IMR-90 (cell line): Measurements from ENCODE around the gene ETV6. TPM values are rescaled to one million over a fixed set of nuclear protein-coding genes. Genes with fewer than 3 reads are reported as not detected.

Source experiments
- ATAC-seq: fragments of 200-7000 bp; cut with Tn5 transposase; 2 replicates; pipeline ENCODE4 v1.9.1; 2020; ENCODE audit warnings: low read depth, mild to moderate bottlenecking, moderate library complexity
- BruUV-seq: library from RNA; stranded (reverse); fragments of 400-500 nt; replicated peaks from 2 replicates; lab custom pipeline; 2021; lab: Mats Ljungman, UMichigan
- CTCF ChIA-PET: fragments of 300-600 bp; formaldehyde crosslinking; extraction: SDS; loops from one replicate; lab custom pipeline; 2021; ENCODE audit warnings: antibody characterized with exemption; lab: Yijun Ruan, JAX
- POLR2A ChIA-PET: fragments of 300-600 bp; sonication (Branson Sonifier 250); formaldehyde crosslinking; loops from one replicate; lab custom pipeline; 2022; ENCODE audit warnings: antibody characterized with exemption; ENCODE audit not compliant: unreplicated experiment; lab: Charles Lee
- DNase-seq: peaks from one replicate; pipeline ENCODE4 v3.0.0; 2013
- H2AFZ ChIP-seq: replicated peaks from 2 replicates; pipeline ENCODE3; 2013; ENCODE audit warnings: low read length, mild to moderate bottlenecking; ENCODE audit not compliant: poor library complexity
- H2AK5ac ChIP-seq: 2 replicates; pipeline ENCODE4 v1.6.1; 2013; ENCODE audit warnings: low read depth, low read length, inconsistent platforms
- H2AK9ac ChIP-seq: replicated peaks from 2 replicates; pipeline ENCODE3; 2013; ENCODE audit warnings: mild to moderate bottlenecking, low read depth, low read length, moderate library complexity; ENCODE audit not compliant: poor library complexity
- H2BK120ac ChIP-seq: 2 replicates; pipeline ENCODE4 v1.6.1; 2013; ENCODE audit warnings: low read depth, low read length, inconsistent platforms
- H2BK15ac ChIP-seq: 3 replicates; pipeline ENCODE4 v1.6.1; 2013; ENCODE audit warnings: low read depth, low read length, inconsistent platforms
- H2BK20ac ChIP-seq: 2 replicates; pipeline ENCODE4 v1.6.1; 2013; ENCODE audit warnings: low read depth, mild to moderate bottlenecking, inconsistent platforms, low read length, moderate library complexity
- H2BK5ac ChIP-seq: 2 replicates; pipeline ENCODE4 v1.6.1; 2013; ENCODE audit warnings: mild to moderate bottlenecking, low read depth, low read length, inconsistent platforms; ENCODE audit not compliant: poor library complexity, severe bottlenecking
- H3K14ac ChIP-seq: replicated peaks from 2 replicates; pipeline ENCODE4 v1.6.1; 2013; ENCODE audit warnings: low read depth, low read length, inconsistent platforms
- H3K18ac ChIP-seq: 2 replicates; pipeline ENCODE4 v1.6.1; 2013; ENCODE audit warnings: low read depth, low read length, control low read depth
- H3K23ac ChIP-seq: 2 replicates; pipeline ENCODE4 v1.6.1; 2013; ENCODE audit warnings: low read depth, low read length, inconsistent platforms
- H3K27ac ChIP-seq: 2 replicates; pipeline ENCODE4 v1.5.1; 2013; ENCODE audit warnings: mild to moderate bottlenecking, control low read depth, low read length; ENCODE audit not compliant: insufficient read depth
- H3K27me3 ChIP-seq: 2 replicates; pipeline ENCODE4 v1.6.1; 2013; ENCODE audit warnings: low read length; ENCODE audit not compliant: control insufficient read depth, insufficient read depth
- H3K36me3 ChIP-seq: 2 replicates; pipeline ENCODE4 v1.6.1; 2013; ENCODE audit warnings: low read length, mixed read lengths; ENCODE audit not compliant: control insufficient read depth, insufficient read depth
- H3K4ac ChIP-seq: 2 replicates; pipeline ENCODE4 v1.6.1; 2013; ENCODE audit warnings: low read depth, low read length, inconsistent platforms
- H3K4me1 ChIP-seq: 2 replicates; pipeline ENCODE4 v1.6.1; 2013; ENCODE audit warnings: low read length, mixed read lengths; ENCODE audit not compliant: control insufficient read depth, insufficient read depth
- H3K4me2 ChIP-seq: 2 replicates; pipeline ENCODE4 v1.6.1; 2013; ENCODE audit warnings: low read depth, mild to moderate bottlenecking, control low read depth, low read length, moderate library complexity
- H3K4me3 ChIP-seq: 2 replicates; pipeline ENCODE4 v1.5.1; 2013; ENCODE audit warnings: low read depth, mild to moderate bottlenecking, control low read depth, low read length, moderate library complexity; ENCODE audit not compliant: insufficient read depth
- H3K56ac ChIP-seq: 2 replicates; pipeline ENCODE4 v1.6.1; 2013; ENCODE audit warnings: low read length, inconsistent platforms; ENCODE audit not compliant: insufficient read depth; ENCODE audit errors: extremely low read depth
- H3K79me1 ChIP-seq, 2 experiments: 2 replicates each; pipeline ENCODE4 v1.6.1; 2013; ENCODE audit warnings: low read length in 2 of 2, inconsistent platforms in 1 of 2, low read depth in 1 of 2
- H3K9ac ChIP-seq: 2 replicates; pipeline ENCODE4 v1.6.1; 2013; ENCODE audit warnings: low read depth, low read length, control low read depth
- H3K9me1 ChIP-seq: 2 replicates; pipeline ENCODE4 v1.6.1; 2013; ENCODE audit warnings: low read length, inconsistent platforms; ENCODE audit not compliant: insufficient read depth
- H3K9me3 ChIP-seq: 2 replicates; pipeline ENCODE4 v1.6.1; 2013; ENCODE audit warnings: low read length; ENCODE audit not compliant: control insufficient read depth, insufficient read depth
- H4K20me1 ChIP-seq: 2 replicates; pipeline ENCODE4 v1.6.1; 2013; ENCODE audit warnings: low read length, inconsistent platforms; ENCODE audit not compliant: insufficient read depth
- H4K5ac ChIP-seq: 2 replicates; pipeline ENCODE4 v1.6.1; 2013; ENCODE audit warnings: mild to moderate bottlenecking, low read depth, low read length, control low read depth
- H4K8ac ChIP-seq, 2 experiments: 2 replicates each; pipeline ENCODE4 v1.6.1; 2013; ENCODE audit warnings: low read depth in 2 of 2, low read length in 2 of 2, control low read depth in 1 of 2, inconsistent platforms in 1 of 2
- H4K91ac ChIP-seq: 2 replicates; pipeline ENCODE4 v1.6.1; 2013; ENCODE audit warnings: low read depth, low read length, inconsistent platforms; ENCODE audit not compliant: insufficient read depth
- CHD1 ChIP-seq: IDR thresholded peaks from 2 replicates; pipeline ENCODE4 v1.6.1; 2012; ENCODE audit warnings: low read depth, low read length, improper control_type of control experiment
- MAFK ChIP-seq: IDR thresholded peaks from 2 replicates; pipeline ENCODE4 v1.6.1; 2012; ENCODE audit warnings: low read depth, low read length, improper control_type of control experiment
- RFX5 ChIP-seq: IDR thresholded peaks from 2 replicates; pipeline ENCODE4 v1.8.0; 2012; ENCODE audit warnings: low read depth, mild to moderate bottlenecking, low read length, moderate library complexity
- SMC3 ChIP-seq: fragments of 150-350 bp; IDR thresholded peaks from 2 replicates; pipeline ENCODE4 v1.6.1; 2016; ENCODE audit warnings: low read depth, mild to moderate bottlenecking, antibody characterized with exemption, low read length, moderate library complexity
- WGBS, 2 experiments: methylation state at CpG; one replicate each; pipeline versions ENCODE4 v1.1.5 to v1.1.7; 2013; ENCODE audit warnings: missing lambda C conversion rate in 2 of 2; ENCODE audit not compliant: insufficient read length in 1 of 2; ENCODE audit errors: extremely low coverage in 2 of 2; 5-methylcytosine and 5-hydroxymethylcytosine counted together
- dilution Hi-C: fragments of 300-500 bp; cut with HindIII; formaldehyde crosslinking; loops from one replicate; pipeline ENCODE4 v1.14.3; 2018; ENCODE audit warnings: low sequenced_read_pairs; ENCODE audit not compliant: unreplicated experiment
- in situ Hi-C: fragments of 300-500 bp; cut with MboI; formaldehyde crosslinking; loops from 3 replicates; pipeline ENCODE4 v1.14.3; 2019; ENCODE audit warnings: low sequenced_read_pairs, inconsistent platforms, mixed read lengths
- intact Hi-C: fragments of 100-400 bp; cut with micrococcal nuclease; formaldehyde crosslinking; loops from 2 replicates; pipeline ENCODE4 v1.10.0; 2022
- polyA plus RNA-seq, 3 experiments: library from polyadenylated mRNA; depleted of rRNA; stranded (reverse); fragments of >200 nt; gene quantifications; 2 replicates each; pipeline ENCODE4 v1.2.3, GENCODE V29; 2012; ENCODE audit warnings: low replicate concordance in 1 of 3
- total RNA-seq: library from RNA; depleted of rRNA; stranded (reverse); fragments of >200 nt; gene quantifications from 2 replicates; pipeline ENCODE4 v1.2.3, GENCODE V29; 2012
- TF ChIP-seq, protein P1 (sequence below): fragments of 150-350 bp; IDR thresholded peaks from 2 replicates; pipeline ENCODE4 v1.6.1; 2017; ENCODE audit warnings: mild to moderate bottlenecking, antibody characterized with exemption, low read length, low read depth
- TF ChIP-seq, protein P2 (sequence below): fragments of 150-350 bp; IDR thresholded peaks from 2 replicates; pipeline ENCODE4 v1.6.1; 2016; ENCODE audit warnings: low read depth, mild to moderate bottlenecking, low read length, moderate library complexity, borderline replicate concordance

The ETV6 gene
- total and polyA plus RNA-seq, 2 of the 4 experiments (the other 2 are of a cell fraction), result 8.4 to 9.9 TPM

DNA sequence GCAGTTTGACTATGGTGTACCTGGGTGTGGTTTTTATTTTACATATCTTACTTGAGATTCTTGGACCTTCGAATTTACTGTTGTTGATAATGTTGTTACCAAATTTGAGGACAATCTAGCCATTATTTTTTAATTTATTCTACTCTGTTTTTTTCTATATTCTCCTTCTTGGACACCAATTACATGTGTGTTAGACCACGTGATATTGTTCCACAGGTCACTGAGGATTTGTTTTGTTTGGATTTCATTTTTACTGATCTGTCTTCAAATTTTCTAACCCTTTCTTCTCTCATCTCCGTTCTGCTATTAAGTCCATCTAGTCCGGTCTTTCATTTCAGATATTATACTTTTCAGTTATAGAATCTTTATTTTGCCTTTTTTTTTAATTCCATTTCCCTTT lies 216.3 kb downstream of the ETV6 start:
- H2AFZ ChIP-seq, result no peak overlapping the region
- H3K79me1 ChIP-seq, result peaks cover 24 to 35% of the 10 kb centered on the region in 2 experiments
- no peak overlapping the region for H2BK5ac ChIP-seq
- no peak overlapping the region for H4K91ac ChIP-seq
- no peak overlapping the region for H3K9ac ChIP-seq
- no peak overlapping the region for H2BK15ac ChIP-seq
- no peak overlapping the region for H3K4me3 ChIP-seq
- intact Hi-C loops (no loop called here), in situ Hi-C loops (no loop called here), dilution Hi-C loops (no loop called here)
- peaks cover 28% of the 10 kb centered on the region for H3K36me3 ChIP-seq
- H3K4ac ChIP-seq, result no peak overlapping the region
- DNase-seq, result no peak
- H2AK5ac ChIP-seq, result no peak overlapping the region
- BruUV-seq, result no TSS peak
- no peaks in the 10 kb centered on the region for H3K27me3 ChIP-seq
- no peak for ATAC-seq
- H2AK9ac ChIP-seq, result no peak overlapping the region
- no peak overlapping the region for H3K4me2 ChIP-seq
- no peak overlapping the region for H4K8ac ChIP-seq
- no peak overlapping the region for H3K23ac ChIP-seq
- H3K27ac ChIP-seq, result no peak overlapping the region
- no peak overlapping the region for H3K56ac ChIP-seq
- no peak overlapping the region for H3K18ac ChIP-seq
- H4K5ac ChIP-seq, result no peak overlapping the region
- peaks cover 3% of the 10 kb centered on the region; the same call in 1 of the 2 replicates for H3K4me1 ChIP-seq
- CTCF ChIA-PET, result no interaction called here
- peaks cover 3% of the 10 kb centered on the region; the same call in 1 of the 2 replicates for H3K9me3 ChIP-seq
- peaks cover 13% of the 10 kb centered on the region for H3K9me1 ChIP-seq
- POLR2A ChIA-PET, result no interaction called here
- H2BK20ac ChIP-seq, result no peak overlapping the region
- TF ChIP-seq MAFK, result no peak
- no peak for TF ChIP-seq SMC3
- TF ChIP-seq, protein P1, sequence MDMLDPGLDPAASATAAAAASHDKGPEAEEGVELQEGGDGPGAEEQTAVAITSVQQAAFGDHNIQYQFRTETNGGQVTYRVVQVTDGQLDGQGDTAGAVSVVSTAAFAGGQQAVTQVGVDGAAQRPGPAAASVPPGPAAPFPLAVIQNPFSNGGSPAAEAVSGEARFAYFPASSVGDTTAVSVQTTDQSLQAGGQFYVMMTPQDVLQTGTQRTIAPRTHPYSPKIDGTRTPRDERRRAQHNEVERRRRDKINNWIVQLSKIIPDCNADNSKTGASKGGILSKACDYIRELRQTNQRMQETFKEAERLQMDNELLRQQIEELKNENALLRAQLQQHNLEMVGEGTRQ, result no peak
- no peak for TF ChIP-seq CHD1
- TF ChIP-seq RFX5, result no peak
- TF ChIP-seq, protein P2, sequence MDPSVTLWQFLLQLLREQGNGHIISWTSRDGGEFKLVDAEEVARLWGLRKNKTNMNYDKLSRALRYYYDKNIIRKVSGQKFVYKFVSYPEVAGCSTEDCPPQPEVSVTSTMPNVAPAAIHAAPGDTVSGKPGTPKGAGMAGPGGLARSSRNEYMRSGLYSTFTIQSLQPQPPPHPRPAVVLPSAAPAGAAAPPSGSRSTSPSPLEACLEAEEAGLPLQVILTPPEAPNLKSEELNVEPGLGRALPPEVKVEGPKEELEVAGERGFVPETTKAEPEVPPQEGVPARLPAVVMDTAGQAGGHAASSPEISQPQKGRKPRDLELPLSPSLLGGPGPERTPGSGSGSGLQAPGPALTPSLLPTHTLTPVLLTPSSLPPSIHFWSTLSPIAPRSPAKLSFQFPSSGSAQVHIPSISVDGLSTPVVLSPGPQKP, result no peak
- WGBS, 2 experiments, result no CpG with 5 or more reads among the region's 4 CpGs
- H4K20me1 ChIP-seq, result no peaks in the 10 kb centered on the region; the same call in 1 of the 2 replicates
- H3K14ac ChIP-seq, result no peak overlapping the region
- no peak overlapping the region for H2BK120ac ChIP-seq
